ENCODE results near the gene MCRS1. TPM values are rescaled to one million over a fixed set of nuclear protein-coding genes. Genes with fewer than 3 reads are reported as not detected.

Gene MCRS1
- total and polyA plus RNA-seq, 10 of the 15 experiments (the other 5 are each of a cell fraction or from before 2014, with no cell fraction given), result 34.3 to 82.8 (median 57.6) TPM

- no peak for TF ChIP-seq CUX1 (IDR thresholded peaks at IDR 0.05; ENCODE audit: insufficient replicate concordance, low read depth, low read length)
- TF ChIP-seq ZBTB40 (IDR thresholded peaks at IDR 0.05; ENCODE audit: borderline replicate concordance), result no peak
- no peak for TF ChIP-seq ZNF207 (IDR thresholded peaks at IDR 0.05; ENCODE audit: borderline replicate concordance)
- TF ChIP-seq ZNF217 (IDR thresholded peaks at IDR 0.05), result no peak
These were observed 20.3 kb upstream of the MCRS1 start (continued) for GRCh38 chr12:49588281-49588680.

Measured in GM12878 (cell line).